Ascending aorta (tissue), 2 donors: ENCODE data around the gene LCT. TPM values are rescaled to one million over a fixed set of nuclear protein-coding genes. Genes with fewer than 3 reads are reported as not detected.

Experiments used
- DNase-seq, 2 donors: peaks; one replicate each; pipeline ENCODE4 v3.0.0-alpha.2; 2019; ENCODE audit warnings: low spot score in 2 of 2
- H3K27ac ChIP-seq, 2 donors: fragments of 200-600 bp; sonication (generic); one replicate each; pipeline ENCODE4 v1.5.1; 2016 to 2017; ENCODE audit warnings: mild to moderate bottlenecking in 1 of 2
- H3K27me3 ChIP-seq: fragments of 200-600 bp; sonication (generic); one replicate; pipeline ENCODE4 v1.5.1; 2017
- H3K36me3 ChIP-seq, 2 donors: fragments of 200-600 bp; sonication (generic); one replicate each; pipeline ENCODE4 v1.5.1; 2016
- H3K4me1 ChIP-seq, 2 donors: fragments of 200-600 bp; sonication (generic); one replicate each; pipeline ENCODE4 v1.5.1; 2016 to 2017; ENCODE audit warnings: mild to moderate bottlenecking in 1 of 2
- H3K4me3 ChIP-seq, 2 donors: fragments of 200-600 bp; sonication (generic); one replicate each; pipeline ENCODE4 v1.5.1; 2016 to 2017; ENCODE audit warnings: mild to moderate bottlenecking in 1 of 2
- H3K9me3 ChIP-seq, 2 donors: fragments of 200-600 bp; sonication (generic); one replicate each; pipeline ENCODE4 v1.5.1; 2016
- intact Hi-C: fragments of 100-400 bp; cut with DNase I; formaldehyde crosslinking; loops from one replicate; pipeline ENCODE4 v1.15.1; 2023
- total RNA-seq: library from RNA; depleted of rRNA; stranded (reverse); fragments of >200 nt; gene quantifications from one replicate; pipeline ENCODE4 v1.1.0, GENCODE V29; 2016
- TF ChIP-seq, protein P1 (sequence below), 3 experiments: fragments of 200-600 bp in 2 of 3; fragments of 450-650 bp in 1 of 3; sonication (generic) in 2 of 3; IDR thresholded peaks; one replicate each; pipeline ENCODE4 v1.5.1; 2016 to 2019; ENCODE audit warnings: antibody characterized with exemption in 3 of 3, mild to moderate bottlenecking in 1 of 3, moderate library complexity in 1 of 3

LCT gene
- total RNA-seq, 1 donor from 2014 or later = not detected

DNA sequence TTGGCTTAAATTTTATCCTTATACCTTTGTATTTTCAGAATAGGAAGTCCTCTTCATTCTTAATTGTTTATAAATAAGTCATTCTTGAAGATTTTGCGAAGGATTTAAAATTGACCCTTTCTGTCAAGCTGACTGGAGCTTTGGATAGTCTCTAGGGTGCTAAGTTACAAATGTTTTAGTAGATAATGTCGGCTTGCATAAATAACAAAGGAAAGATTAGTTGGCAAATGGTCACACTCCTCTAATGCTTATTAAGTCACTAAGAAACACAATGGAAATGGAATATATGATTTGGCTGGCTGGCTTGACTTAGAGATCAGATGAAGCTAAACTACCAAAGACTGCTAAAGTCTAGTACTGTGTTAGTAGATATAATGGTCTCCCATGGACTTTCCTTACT, 54.8 kb downstream of the LCT start:
- H3K36me3 ChIP-seq = peaks cover 70 to 82% of the 10 kb centered on the region in 2 donors
- no peaks in the 10 kb centered on the region for H3K9me3 ChIP-seq
- no peaks in the 10 kb centered on the region for H3K27me3 ChIP-seq
- no peak overlapping the region for H3K27ac ChIP-seq
- DNase-seq = no peak
- H3K4me3 ChIP-seq = no peak overlapping the region
- intact Hi-C loops = no loop called here
- no peaks in the 10 kb centered on the region for H3K4me1 ChIP-seq
- TF ChIP-seq, protein P1, sequence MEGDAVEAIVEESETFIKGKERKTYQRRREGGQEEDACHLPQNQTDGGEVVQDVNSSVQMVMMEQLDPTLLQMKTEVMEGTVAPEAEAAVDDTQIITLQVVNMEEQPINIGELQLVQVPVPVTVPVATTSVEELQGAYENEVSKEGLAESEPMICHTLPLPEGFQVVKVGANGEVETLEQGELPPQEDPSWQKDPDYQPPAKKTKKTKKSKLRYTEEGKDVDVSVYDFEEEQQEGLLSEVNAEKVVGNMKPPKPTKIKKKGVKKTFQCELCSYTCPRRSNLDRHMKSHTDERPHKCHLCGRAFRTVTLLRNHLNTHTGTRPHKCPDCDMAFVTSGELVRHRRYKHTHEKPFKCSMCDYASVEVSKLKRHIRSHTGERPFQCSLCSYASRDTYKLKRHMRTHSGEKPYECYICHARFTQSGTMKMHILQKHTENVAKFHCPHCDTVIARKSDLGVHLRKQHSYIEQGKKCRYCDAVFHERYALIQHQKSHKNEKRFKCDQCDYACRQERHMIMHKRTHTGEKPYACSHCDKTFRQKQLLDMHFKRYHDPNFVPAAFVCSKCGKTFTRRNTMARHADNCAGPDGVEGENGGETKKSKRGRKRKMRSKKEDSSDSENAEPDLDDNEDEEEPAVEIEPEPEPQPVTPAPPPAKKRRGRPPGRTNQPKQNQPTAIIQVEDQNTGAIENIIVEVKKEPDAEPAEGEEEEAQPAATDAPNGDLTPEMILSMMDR (IDR thresholded peaks at IDR 0.05) = no peak

DNA sequence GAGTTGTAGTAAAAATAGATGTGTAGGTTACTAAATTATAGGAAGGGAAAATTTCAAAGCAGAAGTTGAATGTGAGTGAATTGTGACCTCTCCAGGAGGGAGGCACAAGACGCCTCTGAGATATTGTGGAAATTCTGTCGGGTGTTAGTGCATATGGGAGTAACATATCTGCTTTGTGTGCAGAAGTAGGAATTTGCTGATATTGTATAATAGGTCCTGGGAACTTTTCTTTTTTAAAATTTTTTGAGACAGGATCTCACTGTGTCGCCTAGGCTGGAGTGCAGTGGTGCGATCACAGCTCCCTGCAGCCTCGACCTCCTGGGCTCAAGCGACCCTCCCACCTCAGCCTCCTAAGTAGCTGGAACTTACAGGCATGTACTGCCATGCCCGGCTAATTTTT, 60.6 kb downstream of the LCT start:
- no peak overlapping the region for H3K4me3 ChIP-seq
- no peaks in the 10 kb centered on the region for H3K27me3 ChIP-seq
- intact Hi-C loops = no loop called here
- peaks cover 85 to 92% of the 10 kb centered on the region in 2 donors for H3K36me3 ChIP-seq
- H3K4me1 ChIP-seq = no peaks in the 10 kb centered on the region
- DNase-seq = no peak
- TF ChIP-seq, protein P1 (IDR thresholded peaks at IDR 0.05) = no peak
- no peak overlapping the region for H3K27ac ChIP-seq
- H3K9me3 ChIP-seq = no peaks in the 10 kb centered on the region

DNA sequence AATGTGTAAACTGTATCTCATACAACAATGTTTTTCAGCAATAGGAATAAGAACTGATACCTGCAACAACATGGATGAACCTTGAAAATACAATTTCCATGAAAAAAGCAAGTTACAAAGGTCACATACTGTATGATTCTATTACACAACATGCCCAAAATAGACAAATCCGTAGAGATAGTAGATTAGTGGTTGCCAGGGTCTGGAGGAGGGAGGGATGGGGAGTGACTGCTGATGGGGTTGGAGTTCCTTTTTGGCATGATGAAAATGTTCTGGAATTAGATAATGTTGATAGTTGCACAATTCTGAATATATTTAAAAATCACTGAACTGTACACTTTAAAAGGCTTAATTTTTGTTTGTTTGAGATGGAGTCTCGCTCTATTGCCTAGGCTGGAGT, 61.6 kb downstream of the LCT start:
- Histone ChIP-seq H3K4me3 (no peak overlapping the region), H3K27me3 (no peaks in the 10 kb centered on the region), H3K9me3 (no peaks in the 10 kb centered on the region), H3K36me3 (peaks cover 85 to 92% of the 10 kb centered on the region in 2 donors), H3K27ac (no peak overlapping the region), H3K4me1 (no peaks in the 10 kb centered on the region)
- TF ChIP-seq, protein P1 (IDR thresholded peaks at IDR 0.05) = no peak
- intact Hi-C loops = no loop called here
- no peak for DNase-seq

DNA sequence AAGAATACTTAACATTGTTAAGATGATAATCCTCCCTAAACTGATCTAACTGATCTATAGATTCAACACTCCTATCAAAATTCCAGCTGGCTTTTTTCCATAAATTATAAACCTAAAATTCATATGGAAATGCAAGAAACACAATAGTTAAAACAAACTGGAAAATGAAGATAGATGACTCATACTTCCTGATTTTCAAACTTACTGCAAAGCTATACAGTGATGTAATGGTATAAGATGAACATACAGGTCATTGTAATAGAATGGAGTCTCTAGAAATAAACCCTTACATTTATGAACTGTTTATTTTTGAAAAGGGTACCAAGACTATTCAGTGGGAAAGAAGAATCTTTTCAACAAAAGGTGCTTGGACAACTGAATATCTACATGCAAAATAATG, 63.1 kb downstream of the LCT start:
- Histone ChIP-seq H3K4me1 (no peaks in the 10 kb centered on the region), H3K36me3 (peaks cover 84 to 93% of the 10 kb centered on the region in 2 donors), H3K27me3 (no peaks in the 10 kb centered on the region), H3K9me3 (no peaks in the 10 kb centered on the region), H3K27ac (no peak overlapping the region), H3K4me3 (no peak overlapping the region)
- DNase-seq = no peak
- intact Hi-C loops = no loop called here
- TF ChIP-seq, protein P1 (IDR thresholded peaks at IDR 0.05) = no peak

DNA sequence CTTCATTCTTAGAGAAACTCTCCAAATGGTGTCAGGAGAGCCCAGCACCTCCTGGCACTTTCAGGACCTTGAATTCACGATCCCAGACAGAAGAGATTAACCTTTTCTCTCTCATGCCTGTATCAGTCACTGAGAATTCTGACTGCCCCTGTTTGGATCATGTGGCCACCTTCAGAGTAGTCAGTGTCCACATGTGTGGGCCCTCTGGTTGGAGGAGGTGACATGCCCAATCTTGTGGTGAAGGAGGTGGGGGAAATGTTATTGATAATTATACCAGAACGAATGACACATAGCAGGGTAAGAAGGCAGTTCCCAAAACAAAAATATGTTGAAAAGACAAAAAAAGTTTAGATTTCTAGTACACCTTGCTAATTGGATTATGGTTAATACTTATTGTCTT, 63.7 kb downstream of the LCT start:
- Histone ChIP-seq H3K27ac (no peak overlapping the region), H3K9me3 (no peaks in the 10 kb centered on the region), H3K36me3 (peaks cover 85 to 93% of the 10 kb centered on the region in 2 donors), H3K4me3 (no peak overlapping the region), H3K27me3 (no peaks in the 10 kb centered on the region), H3K4me1 (no peaks in the 10 kb centered on the region)
- DNase-seq = no peak
- TF ChIP-seq, protein P1 (IDR thresholded peaks at IDR 0.05) = no peak
- intact Hi-C loops = no loop called here

DNA sequence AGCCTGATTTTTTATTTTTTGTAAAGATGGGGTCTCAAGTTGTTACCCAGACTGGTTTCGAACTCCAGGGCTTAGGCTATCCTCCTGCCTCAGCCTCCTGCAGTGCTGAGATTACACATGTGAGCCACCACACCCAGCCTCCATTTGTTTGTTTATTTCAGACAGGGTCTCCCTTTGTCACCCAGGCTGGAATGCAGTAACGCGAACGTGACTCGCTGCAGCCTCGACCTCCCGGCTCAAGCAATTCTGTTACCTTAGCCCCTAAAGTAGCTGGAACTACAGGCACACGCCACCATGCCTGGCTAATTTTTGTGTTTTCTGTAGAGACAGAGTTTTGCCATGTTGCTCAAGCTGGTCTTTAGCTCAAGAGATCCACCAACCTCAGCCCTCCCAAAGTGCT, 68.1 kb downstream of the LCT start:
- H3K27ac ChIP-seq = no peak overlapping the region
- TF ChIP-seq, protein P1 (IDR thresholded peaks at IDR 0.05) = no peak
- no peak for DNase-seq
- intact Hi-C loops = no loop called here
- no peaks in the 10 kb centered on the region for H3K27me3 ChIP-seq
- no peaks in the 10 kb centered on the region for H3K4me1 ChIP-seq
- H3K36me3 ChIP-seq = peaks cover 69 to 95% of the 10 kb centered on the region in 2 donors
- H3K4me3 ChIP-seq = no peak overlapping the region
- H3K9me3 ChIP-seq = no peaks in the 10 kb centered on the region
